Measurements from ENCODE around the gene SBK1.

SBK1 gene

GRCh38 chr16:28259781-28260150 is 32.6 kb upstream of the SBK1 start:
- no peak for TF ChIP-seq CTCF (IDR thresholded peaks at IDR 0.05)

DNA sequence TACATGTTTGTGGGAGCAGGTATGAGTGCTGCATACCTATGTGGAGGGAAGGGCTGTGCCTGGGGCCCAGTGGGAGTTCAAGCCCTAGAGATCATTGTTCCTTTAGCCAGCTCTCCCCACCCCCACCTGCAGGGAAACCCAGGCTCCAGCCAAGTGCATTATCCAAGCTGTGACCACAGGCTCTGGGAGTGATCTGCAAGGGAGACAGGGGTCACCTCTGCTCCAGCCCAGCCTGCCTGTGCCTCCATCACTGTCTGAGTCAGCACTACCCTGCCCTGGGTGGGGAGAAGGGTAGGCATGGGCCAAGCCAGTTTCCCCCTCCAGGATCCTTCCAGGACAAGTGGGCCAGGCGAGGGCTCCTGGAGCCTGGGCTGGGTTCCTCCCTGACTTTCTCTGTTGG is 32.1 kb upstream of the SBK1 start:
- no peak for TF ChIP-seq CTCF (IDR thresholded peaks at IDR 0.05)

DNA sequence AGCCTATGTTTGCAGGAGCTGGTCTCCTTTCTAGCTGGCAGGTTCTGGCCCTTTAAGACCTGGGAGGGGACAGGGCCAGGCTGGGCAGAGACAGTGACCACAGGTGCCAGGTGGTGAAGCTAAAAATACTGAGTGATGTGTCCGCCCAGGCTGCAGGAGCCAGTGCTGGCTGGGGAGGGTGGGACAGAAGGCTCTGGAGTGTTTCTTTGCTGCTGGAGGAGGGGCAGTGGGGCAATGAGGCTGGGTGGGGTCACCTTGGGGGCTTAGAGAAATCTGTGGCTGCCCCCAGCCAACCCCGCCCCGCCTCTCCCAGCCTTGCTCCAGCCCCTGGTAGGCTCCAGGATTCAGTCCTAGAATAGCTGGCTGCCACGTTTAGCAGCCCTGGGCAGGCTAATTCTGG is 30.4 kb upstream of the SBK1 start:
- no peak for TF ChIP-seq CTCF (IDR thresholded peaks at IDR 0.05)

GRCh38 chr16:28263305-28263704 is 29.0 kb upstream of the SBK1 start:
- TF ChIP-seq CTCF (IDR thresholded peaks at IDR 0.05) = no peak

- no peak for TF ChIP-seq CTCF (IDR thresholded peaks at IDR 0.05)
Measured at GRCh38 chr16:28264656-28265055, 27.7 kb upstream of the SBK1 start.

DNA sequence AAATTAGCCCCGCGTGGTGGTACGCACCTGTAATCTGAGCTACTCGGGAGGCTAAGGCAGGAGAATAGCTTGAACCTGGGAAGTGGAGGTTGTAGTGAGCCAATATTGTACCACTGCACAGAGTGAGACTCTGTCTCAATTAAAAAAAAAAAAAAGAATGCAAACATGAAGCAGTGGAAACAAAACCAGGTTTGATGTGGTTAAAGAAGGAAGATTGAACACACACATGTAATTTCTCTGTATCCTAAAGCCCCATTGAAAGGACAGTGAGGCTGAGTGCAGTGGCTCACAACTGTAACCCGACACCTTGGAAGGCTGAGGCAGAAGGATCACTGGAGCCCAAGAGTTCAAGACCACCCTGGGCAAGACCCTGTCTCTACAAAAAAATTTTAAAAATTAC is 26.5 kb upstream of the SBK1 start:
- TF ChIP-seq CTCF (IDR thresholded peaks at IDR 0.05) = no peak

- TF ChIP-seq CTCF (IDR thresholded peaks at IDR 0.05) = no peak
Measured at GRCh38 chr16:28267356-28267755, 25.0 kb upstream of the SBK1 start.

GRCh38 chr16:28273511-28273910 is 18.8 kb upstream of the SBK1 start:
- no peak for TF ChIP-seq CTCF (IDR thresholded peaks at IDR 0.05)

Data from LNCAP (cell line).